ENCODE data around the gene MYBPH.

- TF ChIP-seq EZH2 (IDR thresholded peaks at IDR 0.05; ENCODE audit: borderline replicate concordance, low read depth, low read length, poor library complexity, severe bottlenecking) (no peak), CTCF (conservative IDR thresholded peaks at IDR 0.05; ENCODE audit: low read depth, low read length) (no peak)
These were observed 46.0 kb downstream of the MYBPH start for GRCh38 chr1:203129501-203130231.
